Measurements from ENCODE around the gene PSG7.
"Not testable (repeated sequence)": the region's sequence is repeated elsewhere in the genome, so short reads cannot be mapped to it uniquely, and the experiment has no call there.

PSG7 gene

DNA sequence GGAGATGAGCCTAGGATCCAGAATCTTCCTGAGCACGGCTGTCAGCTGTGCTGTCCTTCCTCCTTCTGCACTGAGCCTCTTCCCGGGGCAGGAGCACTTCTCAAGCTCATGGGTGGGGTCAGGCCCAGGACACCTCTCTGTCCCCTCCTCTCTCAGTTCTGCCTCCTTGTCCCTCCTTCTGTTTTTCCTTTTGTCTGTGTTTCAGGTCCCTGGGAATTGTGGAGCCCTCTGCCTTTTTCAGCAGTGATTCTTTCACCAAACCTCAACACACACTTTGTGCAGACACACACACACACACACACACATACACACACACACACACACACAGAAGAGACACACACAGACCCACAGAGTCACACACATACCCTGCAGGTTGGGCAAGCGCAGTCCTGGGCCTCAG is at the start of gene PSG7:
TSS of gene PSG7 (minus strand) at position 101 of the 400 bp plus-strand sequence. CDS start 131 bp downstream, outside the sequence.
- DNase-seq (ENCODE audit: low spot score in 2 of 2); H3K4me3 ChIP-seq; H3K27me3 ChIP-seq (ENCODE audit: low read depth); in situ Hi-C loops (cut with MboI; ENCODE audit: low sequenced_read_pairs); H3K9me3 ChIP-seq; H3K4me1 ChIP-seq; H3K36me3 ChIP-seq (replicated peaks): not testable (repeated sequence)

DNA sequence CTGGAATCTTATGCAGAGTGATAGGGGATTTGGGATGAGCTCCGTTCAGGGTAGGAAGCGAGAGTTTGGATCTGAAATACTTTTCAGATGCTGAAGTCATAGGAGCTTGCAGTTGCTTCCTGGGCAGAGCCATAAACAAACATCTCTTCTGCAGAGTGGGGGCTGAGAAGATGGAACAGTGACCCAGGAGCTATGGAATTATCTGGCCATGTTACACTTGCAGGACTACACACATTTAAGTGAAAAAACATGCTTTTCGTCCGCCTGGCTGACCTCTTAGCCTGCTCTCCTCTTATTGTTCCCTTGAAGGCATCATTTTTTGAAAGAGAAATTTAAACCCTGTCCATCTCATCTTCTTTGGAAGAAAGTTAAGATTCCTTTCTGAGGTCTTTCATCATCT is 48.6 kb upstream of the PSG7 start:
- in situ Hi-C loops (cut with MboI; ENCODE audit: low sequenced_read_pairs), result no loop called here
- H3K4me1 ChIP-seq, result no peaks in the 10 kb centered on the region
- H3K4me3 ChIP-seq, result no peak overlapping the region
- no peak for DNase-seq (ENCODE audit: low spot score in 2 of 2)
- H3K9me3 ChIP-seq, result no peaks in the 10 kb centered on the region
- no peaks in the 10 kb centered on the region for H3K36me3 ChIP-seq (replicated peaks)
- no peaks in the 10 kb centered on the region for H3K27me3 ChIP-seq (ENCODE audit: low read depth)

DNA sequence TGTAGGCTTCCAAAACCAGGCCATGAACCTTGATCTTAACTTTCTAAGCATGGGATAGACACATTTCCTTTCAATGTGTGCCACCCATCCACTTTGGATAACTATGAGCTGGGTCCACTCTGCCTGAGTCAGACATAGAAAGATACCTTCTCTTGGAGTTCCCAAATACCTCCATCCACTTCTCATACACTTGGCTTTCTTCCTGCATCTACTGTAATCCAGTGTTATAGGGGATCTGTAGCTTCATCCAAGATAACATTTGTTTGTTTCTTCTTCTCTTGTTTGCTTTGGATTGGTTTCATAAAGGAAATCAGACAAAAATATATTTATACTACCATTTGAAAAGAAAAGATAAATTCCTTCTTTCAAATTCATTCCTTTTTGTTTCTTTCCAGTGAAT is 45.1 kb upstream of the PSG7 start:
- H3K27me3 ChIP-seq (ENCODE audit: low read depth); in situ Hi-C loops (cut with MboI; ENCODE audit: low sequenced_read_pairs); DNase-seq (ENCODE audit: low spot score in 2 of 2); H3K36me3 ChIP-seq (replicated peaks); H3K4me3 ChIP-seq; H3K9me3 ChIP-seq; H3K4me1 ChIP-seq: not testable (repeated sequence)

DNA sequence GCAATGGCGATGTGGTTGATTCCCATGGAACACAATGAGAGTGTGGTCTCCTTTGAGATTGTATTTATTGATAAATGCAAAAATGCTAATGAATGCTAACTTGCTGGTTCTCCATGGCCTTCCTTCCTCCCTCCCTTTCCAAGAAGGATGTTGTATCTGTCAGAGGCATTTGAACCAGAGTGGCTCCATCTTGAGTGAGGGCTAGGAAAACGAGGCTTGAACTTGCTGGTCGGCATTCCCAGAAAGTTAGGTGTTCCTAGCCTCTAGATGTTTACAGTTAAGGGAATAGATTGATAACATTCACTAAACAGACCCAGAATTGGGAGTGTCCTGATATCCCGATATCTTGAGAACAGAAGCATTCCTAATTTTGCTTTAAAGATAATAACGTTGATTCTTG is 34.4 kb upstream of the PSG7 start:
- in situ Hi-C loops (cut with MboI; ENCODE audit: low sequenced_read_pairs); H3K4me1 ChIP-seq; H3K36me3 ChIP-seq (replicated peaks); H3K4me3 ChIP-seq; H3K27me3 ChIP-seq (ENCODE audit: low read depth); H3K9me3 ChIP-seq; DNase-seq (ENCODE audit: low spot score in 2 of 2): not testable (repeated sequence)

DNA sequence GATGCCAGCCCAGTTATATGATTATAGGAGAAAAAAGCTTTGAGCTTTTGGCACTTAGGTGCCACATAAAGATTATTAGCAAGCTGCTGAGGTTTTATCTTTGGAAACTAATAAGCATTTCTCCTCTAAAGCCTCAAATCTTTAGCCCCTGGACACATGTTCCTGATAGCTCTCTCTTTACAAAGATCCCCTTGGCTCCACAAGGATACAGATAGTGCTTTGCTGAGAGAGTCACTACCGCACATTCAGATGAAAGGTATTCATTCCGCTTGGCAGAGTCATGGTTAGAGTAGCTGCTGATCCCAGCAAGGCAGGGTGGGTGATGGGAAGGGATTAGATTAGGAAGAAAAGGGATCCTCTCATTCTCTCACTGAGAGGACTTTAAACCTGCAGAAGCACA is 28.2 kb upstream of the PSG7 start:
- H3K4me3 ChIP-seq, result no peak overlapping the region
- no peaks in the 10 kb centered on the region for H3K36me3 ChIP-seq (replicated peaks)
- no peaks in the 10 kb centered on the region for H3K9me3 ChIP-seq
- no peaks in the 10 kb centered on the region for H3K4me1 ChIP-seq
- in situ Hi-C loops (cut with MboI; ENCODE audit: low sequenced_read_pairs), result no loop called here
- no peaks in the 10 kb centered on the region for H3K27me3 ChIP-seq (ENCODE audit: low read depth)
- no peak for DNase-seq (ENCODE audit: low spot score in 2 of 2)

DNA sequence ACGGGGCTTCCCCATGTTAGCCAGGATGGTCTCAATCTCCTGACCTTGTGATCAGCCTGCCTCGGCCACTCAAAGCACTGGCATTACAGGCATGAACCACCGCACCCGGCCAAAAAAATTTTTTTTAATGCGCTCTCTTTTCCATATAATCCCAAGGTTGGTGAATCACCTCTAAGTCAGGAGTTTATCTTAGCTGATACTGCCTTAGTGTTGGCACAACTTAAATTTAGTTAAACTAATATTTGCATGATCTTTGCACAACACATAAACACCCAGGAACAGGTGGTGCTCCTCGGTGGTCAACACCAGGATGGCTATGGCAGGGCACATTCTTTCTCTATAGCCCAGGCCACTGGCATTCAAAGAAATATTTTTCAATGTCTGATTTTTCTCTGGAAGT is 24.1 kb upstream of the PSG7 start:
- no peaks in the 10 kb centered on the region for H3K36me3 ChIP-seq (replicated peaks)
- H3K9me3 ChIP-seq, result no peaks in the 10 kb centered on the region
- DNase-seq (ENCODE audit: low spot score in 2 of 2), result no peak
- H3K4me3 ChIP-seq, result no peak overlapping the region
- H3K4me1 ChIP-seq, result no peaks in the 10 kb centered on the region
- no peaks in the 10 kb centered on the region for H3K27me3 ChIP-seq (ENCODE audit: low read depth)
- in situ Hi-C loops (cut with MboI; ENCODE audit: low sequenced_read_pairs), result no loop called here

DNA sequence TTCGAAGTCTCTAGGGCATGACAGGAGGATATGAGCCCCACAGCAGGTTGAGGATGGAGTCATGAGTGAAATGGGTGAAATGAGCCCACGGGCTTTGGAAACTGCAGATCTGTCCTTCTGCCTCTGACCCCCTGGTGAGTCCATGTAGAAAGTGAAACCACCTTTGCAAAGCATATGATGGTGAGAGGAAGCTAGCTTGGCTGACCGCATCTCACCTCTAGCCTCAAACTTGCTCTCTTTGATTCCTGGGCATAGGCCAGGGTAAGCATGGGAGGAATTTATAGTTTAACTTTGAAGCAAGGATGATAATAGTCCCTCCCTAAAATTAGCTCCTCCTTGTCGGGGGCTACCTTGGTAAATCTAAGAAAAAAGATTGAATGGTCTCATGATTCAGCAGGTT is 15.1 kb upstream of the PSG7 start:
- DNase-seq (ENCODE audit: low spot score in 2 of 2); H3K4me3 ChIP-seq; H3K9me3 ChIP-seq; H3K4me1 ChIP-seq; H3K27me3 ChIP-seq (ENCODE audit: low read depth); H3K36me3 ChIP-seq (replicated peaks); in situ Hi-C loops (cut with MboI; ENCODE audit: low sequenced_read_pairs): not testable (repeated sequence)

DNA sequence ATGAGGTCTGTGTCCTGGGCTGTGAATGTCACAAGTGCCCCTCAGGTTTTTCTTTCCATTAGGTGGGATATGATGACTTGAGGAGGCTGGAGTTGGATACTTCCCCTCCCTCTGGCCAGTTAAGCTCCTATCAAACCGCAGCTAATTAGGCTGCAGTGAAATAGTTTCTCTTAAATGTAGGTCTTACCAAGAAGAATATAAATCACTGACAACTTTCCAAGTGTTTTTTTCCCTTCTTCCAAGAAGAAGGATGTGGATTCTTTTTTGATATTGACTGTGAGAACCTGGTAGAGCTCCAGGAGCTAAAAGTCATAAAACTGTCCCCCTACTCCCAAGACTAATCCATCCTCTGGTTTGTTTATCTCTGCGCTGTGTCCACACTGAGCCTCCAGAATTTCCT is 14.5 kb upstream of the PSG7 start:
- H3K4me1 ChIP-seq; in situ Hi-C loops (cut with MboI; ENCODE audit: low sequenced_read_pairs); H3K36me3 ChIP-seq (replicated peaks); H3K9me3 ChIP-seq; DNase-seq (ENCODE audit: low spot score in 2 of 2); H3K27me3 ChIP-seq (ENCODE audit: low read depth); H3K4me3 ChIP-seq: not testable (repeated sequence)

DNA sequence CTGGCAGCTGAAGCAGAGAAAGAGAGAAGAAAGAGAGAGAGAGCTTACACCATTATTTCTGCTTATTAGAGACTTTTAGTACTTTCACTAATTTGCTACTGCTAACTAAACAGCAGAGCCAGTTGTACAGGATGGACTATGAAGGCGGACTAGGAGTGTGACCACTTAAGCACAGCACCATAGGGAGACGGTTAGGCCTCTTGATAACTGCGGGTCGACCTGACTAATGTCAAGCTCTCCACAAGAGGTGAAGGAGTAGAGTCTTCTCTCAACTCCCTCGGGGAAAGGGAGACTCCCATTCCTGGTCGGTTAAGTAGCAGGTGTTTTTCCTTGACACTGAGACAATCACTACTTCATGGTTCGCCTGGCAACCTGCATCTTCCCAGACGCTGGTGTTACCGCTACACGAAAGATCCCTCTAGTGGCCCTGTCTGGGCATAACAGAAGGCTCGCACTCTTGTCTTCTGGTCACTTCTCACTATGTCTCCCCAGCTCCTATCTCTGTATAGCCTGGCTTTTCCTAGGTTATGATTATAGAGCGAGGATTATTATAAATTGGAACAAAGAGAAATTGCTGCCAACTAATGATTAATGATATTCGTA is 5.3 kb upstream of the PSG7 start:
- Histone ChIP-seq H3K9me3 (no peaks in the 10 kb centered on the region), H3K4me1 (no peaks in the 10 kb centered on the region), H3K27me3 (ENCODE audit: low read depth) (no peaks in the 10 kb centered on the region), H3K4me3 (no peak overlapping the region), H3K36me3 (replicated peaks) (no peaks in the 10 kb centered on the region)
- DNase-seq (ENCODE audit: low spot score in 2 of 2), result peak in 1 of 2 experiments; percentile 53
- in situ Hi-C loops (cut with MboI; ENCODE audit: low sequenced_read_pairs), result no loop called here

DNA sequence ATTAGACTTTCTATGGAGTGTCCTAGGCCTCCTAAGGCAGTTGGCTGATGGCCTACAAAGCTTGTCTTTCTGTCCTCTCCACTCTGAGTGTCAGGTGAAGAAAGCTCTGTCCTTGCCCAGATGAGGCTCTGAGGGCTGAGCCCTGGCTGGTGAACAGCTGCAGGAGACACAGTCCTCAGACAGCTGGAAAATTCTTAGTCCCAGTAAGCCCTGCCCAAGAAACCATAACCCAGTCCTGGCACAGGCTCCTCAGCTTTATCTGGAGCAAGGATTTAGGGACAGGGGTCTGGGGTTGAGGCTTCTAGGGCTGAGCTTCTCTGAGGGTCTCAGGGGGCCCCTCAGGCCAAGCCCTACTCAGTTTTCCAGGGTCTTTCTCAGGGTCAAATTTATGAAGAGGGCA is 2.3 kb downstream of the PSG7 start:
- H3K27me3 ChIP-seq (ENCODE audit: low read depth); in situ Hi-C loops (cut with MboI; ENCODE audit: low sequenced_read_pairs); H3K4me3 ChIP-seq; H3K9me3 ChIP-seq; H3K4me1 ChIP-seq; H3K36me3 ChIP-seq (replicated peaks); DNase-seq (ENCODE audit: low spot score in 2 of 2): not testable (repeated sequence)

DNA sequence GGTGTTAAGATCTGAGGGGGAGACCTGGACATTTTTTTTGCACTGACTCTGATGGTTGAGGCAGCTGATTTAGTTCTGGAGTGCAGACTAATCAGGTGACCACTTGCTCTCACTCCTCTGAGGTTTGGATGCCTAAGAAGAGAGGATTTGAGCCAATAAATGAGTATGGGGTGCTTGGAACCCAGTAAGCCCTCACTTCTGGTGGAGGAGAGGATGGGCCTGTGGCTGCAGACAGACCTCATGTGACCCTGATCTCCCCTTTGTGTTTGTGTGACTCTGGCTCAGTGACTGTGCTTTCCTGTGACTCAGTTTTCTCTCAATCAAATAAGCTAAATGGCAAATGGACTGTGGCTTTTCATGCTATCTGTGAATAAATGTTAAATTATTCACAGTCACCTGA is 2.8 kb downstream of the PSG7 start:
- H3K4me1 ChIP-seq; H3K4me3 ChIP-seq; H3K36me3 ChIP-seq (replicated peaks); H3K9me3 ChIP-seq; DNase-seq (ENCODE audit: low spot score in 2 of 2); in situ Hi-C loops (cut with MboI; ENCODE audit: low sequenced_read_pairs); H3K27me3 ChIP-seq (ENCODE audit: low read depth): not testable (repeated sequence)

DNA sequence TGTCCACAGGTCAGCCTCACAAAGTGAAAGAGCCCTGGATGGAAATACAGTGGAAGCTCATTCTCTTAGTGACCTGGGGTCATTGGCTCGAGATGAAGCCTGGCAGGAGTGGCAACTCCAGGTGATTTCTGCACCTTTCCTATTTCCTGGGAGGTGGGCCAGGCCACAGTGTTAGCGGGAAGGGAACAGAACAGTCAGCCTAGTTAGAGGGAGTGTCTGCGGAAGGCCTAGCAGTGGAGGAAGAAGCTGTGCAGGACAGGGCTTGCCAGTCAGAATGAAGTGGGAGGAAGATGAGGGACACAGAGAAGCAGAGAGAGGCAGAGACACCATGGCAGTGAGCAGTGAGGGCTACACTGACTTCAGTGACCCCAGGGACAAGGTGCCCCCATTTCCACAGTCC is 3.6 kb downstream of the PSG7 start:
- H3K36me3 ChIP-seq (replicated peaks); H3K4me1 ChIP-seq; H3K27me3 ChIP-seq (ENCODE audit: low read depth); H3K4me3 ChIP-seq; DNase-seq (ENCODE audit: low spot score in 2 of 2); H3K9me3 ChIP-seq; in situ Hi-C loops (cut with MboI; ENCODE audit: low sequenced_read_pairs): not testable (repeated sequence)

DNA sequence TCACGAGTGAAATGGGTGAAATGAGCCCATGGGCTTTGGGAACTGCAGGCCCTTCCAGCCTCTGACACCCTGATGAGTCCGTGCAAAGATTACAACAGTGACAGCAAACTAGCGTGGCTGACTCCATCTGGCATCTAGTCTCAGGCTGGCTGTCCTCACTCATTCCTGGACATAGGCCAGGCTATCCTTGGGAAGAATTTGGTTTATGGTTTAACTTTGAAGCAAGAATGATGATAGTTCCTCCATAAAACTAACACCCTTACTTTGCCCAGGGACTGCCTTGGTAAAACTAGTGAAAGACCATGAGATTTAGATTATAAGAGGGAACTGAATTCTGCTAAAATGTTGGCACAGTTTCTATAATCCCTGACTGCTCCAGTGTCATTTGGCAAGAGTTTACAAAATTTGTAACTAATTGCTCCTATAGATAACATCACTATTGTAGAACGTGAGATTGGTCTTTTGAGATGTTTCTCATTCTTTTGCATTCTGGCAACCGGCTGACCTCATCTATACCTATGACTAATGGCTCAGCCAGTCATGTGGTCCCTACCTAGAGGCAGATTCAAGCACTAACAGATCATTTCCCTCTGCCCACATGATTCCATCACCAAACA is 4.4 kb downstream of the PSG7 start:
- DNase-seq (ENCODE audit: low spot score in 2 of 2); H3K4me1 ChIP-seq; H3K9me3 ChIP-seq; H3K36me3 ChIP-seq (replicated peaks); H3K4me3 ChIP-seq; H3K27me3 ChIP-seq (ENCODE audit: low read depth); in situ Hi-C loops (cut with MboI; ENCODE audit: low sequenced_read_pairs): not testable (repeated sequence)

DNA sequence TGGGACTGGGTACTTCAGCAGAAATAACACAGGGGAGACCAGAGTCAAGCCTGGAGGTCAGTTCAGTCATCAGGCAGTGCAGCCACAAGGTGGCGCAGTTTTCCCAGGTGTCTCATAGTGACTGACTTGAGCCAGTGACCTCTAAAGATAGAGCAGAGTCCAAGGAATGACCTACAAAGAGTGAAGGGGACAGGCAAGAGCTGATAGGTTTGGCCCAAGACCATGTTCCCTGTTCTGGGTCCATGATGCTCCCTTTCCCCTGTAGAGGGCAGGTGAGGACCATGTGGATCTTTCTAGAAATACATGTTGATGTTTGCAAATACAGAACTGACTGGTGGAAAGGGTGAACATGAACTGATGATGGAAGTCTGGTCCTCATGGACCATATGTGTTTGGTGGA is 6.8 kb downstream of the PSG7 start:
- H3K27me3 ChIP-seq (ENCODE audit: low read depth); in situ Hi-C loops (cut with MboI; ENCODE audit: low sequenced_read_pairs); H3K4me3 ChIP-seq; H3K4me1 ChIP-seq; H3K9me3 ChIP-seq; H3K36me3 ChIP-seq (replicated peaks): not testable (repeated sequence)
- peak in 1 of 2 experiments; percentile 24 for DNase-seq (ENCODE audit: low spot score in 2 of 2)

DNA sequence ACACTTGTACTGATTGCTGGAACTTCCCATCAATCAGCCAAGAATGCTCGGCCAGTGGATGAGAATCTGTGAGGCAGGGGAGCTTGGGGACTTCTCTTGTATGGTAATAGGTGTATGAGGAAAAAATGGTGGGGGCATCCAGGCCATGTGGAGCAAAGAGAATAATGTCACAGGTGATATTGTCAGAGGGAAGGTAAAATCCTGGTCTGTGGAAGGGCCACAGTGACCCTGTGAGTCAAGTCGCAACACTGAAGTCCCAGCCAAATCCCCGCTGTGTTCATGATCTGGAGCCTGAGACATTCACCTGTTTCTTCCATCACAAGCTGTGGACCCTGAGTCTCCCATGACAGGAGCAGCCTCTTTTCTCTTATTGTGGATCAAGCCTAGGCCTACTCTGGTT is 8.1 kb downstream of the PSG7 start:
- no peaks in the 10 kb centered on the region for H3K4me1 ChIP-seq
- H3K4me3 ChIP-seq, result no peak overlapping the region
- in situ Hi-C loops (cut with MboI; ENCODE audit: low sequenced_read_pairs), result no loop called here
- H3K9me3 ChIP-seq, result no peaks in the 10 kb centered on the region
- H3K36me3 ChIP-seq (replicated peaks), result no peaks in the 10 kb centered on the region
- no peaks in the 10 kb centered on the region for H3K27me3 ChIP-seq (ENCODE audit: low read depth)
- no peak for DNase-seq (ENCODE audit: low spot score in 2 of 2)
